ENCODE results near the gene CNKSR2. TPM values are rescaled to one million over a fixed set of nuclear protein-coding genes. Genes with fewer than 3 reads are reported as not detected.
A peak's percentile ranks its signal among the peaks of the same experiment; 100 is the strongest.

Gene CNKSR2
- total and polyA plus RNA-seq, 2 experiments from 2014 or later, result 13.9 to 40.9 TPM

DNA sequence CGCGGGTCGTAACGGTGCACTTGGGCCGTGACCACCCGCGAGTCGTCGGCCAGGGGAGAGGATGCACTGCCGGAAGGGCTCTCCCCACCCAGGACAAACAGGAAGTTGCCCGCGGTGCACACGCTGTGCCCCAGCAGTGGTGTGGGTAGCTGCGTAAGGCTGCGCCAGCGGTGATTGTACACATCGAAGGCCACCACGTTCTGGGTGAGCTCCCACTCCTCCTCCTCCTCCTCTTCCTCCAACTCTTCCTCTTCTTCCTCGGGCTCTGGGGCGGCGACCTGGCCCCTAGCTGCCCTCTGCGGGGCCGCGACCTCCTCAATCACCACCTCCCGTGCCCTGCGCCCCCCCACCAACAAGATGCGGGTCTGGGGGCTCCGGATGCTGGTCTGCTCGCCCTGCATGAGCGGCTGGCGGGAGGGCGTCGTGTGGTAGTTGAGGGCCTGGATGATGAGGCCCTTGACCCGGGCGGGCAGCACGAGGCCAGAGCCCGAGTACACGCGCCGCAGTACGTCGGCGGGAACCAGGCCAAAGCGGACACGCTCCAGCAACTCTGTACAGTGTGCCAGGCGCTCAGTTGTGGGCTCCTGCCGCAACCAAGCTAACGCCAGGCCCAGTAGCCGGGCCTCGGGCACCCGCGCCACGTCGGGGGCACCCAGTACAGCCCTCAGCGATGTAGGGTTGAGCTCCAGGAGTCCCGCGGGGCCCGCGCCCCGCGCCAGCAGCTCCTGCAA lies 282.5 kb downstream of the CNKSR2 start (continued):
- TF ChIP-seq, protein P1, sequence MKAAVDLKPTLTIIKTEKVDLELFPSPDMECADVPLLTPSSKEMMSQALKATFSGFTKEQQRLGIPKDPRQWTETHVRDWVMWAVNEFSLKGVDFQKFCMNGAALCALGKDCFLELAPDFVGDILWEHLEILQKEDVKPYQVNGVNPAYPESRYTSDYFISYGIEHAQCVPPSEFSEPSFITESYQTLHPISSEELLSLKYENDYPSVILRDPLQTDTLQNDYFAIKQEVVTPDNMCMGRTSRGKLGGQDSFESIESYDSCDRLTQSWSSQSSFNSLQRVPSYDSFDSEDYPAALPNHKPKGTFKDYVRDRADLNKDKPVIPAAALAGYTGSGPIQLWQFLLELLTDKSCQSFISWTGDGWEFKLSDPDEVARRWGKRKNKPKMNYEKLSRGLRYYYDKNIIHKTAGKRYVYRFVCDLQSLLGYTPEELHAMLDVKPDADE (IDR thresholded peaks at IDR 0.05), result no peak
- no peak for TF ChIP-seq CREB1 (CRISPR knock-in tag; IDR thresholded peaks at IDR 0.05; ENCODE audit: low read depth)
- TF ChIP-seq, protein P2, sequence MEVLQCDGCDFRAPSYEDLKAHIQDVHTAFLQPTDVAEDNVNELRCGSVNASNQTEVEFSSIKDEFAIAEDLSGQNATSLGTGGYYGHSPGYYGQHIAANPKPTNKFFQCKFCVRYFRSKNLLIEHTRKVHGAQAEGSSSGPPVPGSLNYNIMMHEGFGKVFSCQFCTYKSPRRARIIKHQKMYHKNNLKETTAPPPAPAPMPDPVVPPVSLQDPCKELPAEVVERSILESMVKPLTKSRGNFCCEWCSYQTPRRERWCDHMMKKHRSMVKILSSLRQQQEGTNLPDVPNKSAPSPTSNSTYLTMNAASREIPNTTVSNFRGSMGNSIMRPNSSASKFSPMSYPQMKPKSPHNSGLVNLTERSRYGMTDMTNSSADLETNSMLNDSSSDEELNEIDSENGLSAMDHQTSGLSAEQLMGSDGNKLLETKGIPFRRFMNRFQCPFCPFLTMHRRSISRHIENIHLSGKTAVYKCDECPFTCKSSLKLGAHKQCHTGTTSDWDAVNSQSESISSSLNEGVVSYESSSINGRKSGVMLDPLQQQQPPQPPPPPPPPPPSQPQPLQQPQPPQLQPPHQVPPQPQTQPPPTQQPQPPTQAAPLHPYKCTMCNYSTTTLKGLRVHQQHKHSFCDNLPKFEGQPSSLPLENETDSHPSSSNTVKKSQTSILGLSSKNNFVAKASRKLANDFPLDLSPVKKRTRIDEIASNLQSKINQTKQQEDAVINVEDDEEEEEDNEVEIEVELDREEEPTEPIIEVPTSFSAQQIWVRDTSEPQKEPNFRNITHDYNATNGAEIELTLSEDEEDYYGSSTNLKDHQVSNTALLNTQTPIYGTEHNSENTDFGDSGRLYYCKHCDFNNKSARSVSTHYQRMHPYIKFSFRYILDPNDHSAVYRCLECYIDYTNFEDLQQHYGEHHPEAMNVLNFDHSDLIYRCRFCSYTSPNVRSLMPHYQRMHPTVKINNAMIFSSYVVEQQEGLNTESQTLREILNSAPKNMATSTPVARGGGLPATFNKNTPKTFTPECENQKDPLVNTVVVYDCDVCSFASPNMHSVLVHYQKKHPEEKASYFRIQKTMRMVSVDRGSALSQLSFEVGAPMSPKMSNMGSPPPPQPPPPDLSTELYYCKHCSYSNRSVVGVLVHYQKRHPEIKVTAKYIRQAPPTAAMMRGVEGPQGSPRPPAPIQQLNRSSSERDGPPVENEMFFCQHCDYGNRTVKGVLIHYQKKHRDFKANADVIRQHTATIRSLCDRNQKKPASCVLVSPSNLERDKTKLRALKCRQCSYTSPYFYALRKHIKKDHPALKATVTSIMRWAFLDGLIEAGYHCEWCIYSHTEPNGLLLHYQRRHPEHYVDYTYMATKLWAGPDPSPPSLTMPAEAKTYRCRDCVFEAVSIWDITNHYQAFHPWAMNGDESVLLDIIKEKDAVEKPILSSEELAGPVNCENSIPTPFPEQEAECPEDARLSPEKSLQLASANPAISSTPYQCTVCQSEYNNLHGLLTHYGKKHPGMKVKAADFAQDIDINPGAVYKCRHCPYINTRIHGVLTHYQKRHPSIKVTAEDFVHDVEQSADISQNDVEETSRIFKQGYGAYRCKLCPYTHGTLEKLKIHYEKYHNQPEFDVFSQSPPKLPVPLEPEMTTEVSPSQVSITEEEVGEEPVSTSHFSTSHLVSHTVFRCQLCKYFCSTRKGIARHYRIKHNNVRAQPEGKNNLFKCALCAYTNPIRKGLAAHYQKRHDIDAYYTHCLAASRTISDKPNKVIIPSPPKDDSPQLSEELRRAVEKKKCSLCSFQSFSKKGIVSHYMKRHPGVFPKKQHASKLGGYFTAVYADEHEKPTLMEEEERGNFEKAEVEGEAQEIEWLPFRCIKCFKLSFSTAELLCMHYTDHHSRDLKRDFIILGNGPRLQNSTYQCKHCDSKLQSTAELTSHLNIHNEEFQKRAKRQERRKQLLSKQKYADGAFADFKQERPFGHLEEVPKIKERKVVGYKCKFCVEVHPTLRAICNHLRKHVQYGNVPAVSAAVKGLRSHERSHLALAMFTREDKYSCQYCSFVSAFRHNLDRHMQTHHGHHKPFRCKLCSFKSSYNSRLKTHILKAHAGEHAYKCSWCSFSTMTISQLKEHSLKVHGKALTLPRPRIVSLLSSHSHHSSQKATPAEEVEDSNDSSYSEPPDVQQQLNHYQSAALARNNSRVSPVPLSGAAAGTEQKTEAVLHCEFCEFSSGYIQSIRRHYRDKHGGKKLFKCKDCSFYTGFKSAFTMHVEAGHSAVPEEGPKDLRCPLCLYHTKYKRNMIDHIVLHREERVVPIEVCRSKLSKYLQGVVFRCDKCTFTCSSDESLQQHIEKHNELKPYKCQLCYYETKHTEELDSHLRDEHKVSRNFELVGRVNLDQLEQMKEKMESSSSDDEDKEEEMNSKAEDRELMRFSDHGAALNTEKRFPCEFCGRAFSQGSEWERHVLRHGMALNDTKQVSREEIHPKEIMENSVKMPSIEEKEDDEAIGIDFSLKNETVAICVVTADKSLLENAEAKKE (CRISPR knock-in tag; IDR thresholded peaks at IDR 0.05), result no peak

- H3K4me3 Mint-ChIP-seq, result peak overlapping the region; percentile 69
- DNase-seq (ENCODE audit: low spot score), result peak; percentile 40
- no peak for TF ChIP-seq CTCF (conservative IDR thresholded peaks at IDR 0.05; ENCODE audit: low read depth in 2 of 2)
- TF ChIP-seq STAT1 (IDR thresholded peaks at IDR 0.05; ENCODE audit: unreplicated experiment), result no peak
Measured at GRCh38 chrX:21657318-21658151, 283.3 kb downstream of the CNKSR2 start.

More at GRCh38 chrX:21657318-21658151, 283.3 kb downstream of the CNKSR2 start:
- Histone ChIP-seq H3K27ac (ENCODE audit: low read depth) (no peak overlapping the region), H3K36me3 (ENCODE audit: insufficient read depth) (no peaks in the 10 kb centered on the region; the same call in 1 of the 2 replicates), H3K4me3 (peak overlapping the region; percentile 61), H3F3A (replicated peaks; ENCODE audit: low read depth) (no peaks in the 10 kb centered on the region), H3K79me2 (replicated peaks; ENCODE audit: insufficient read depth) (no peaks in the 10 kb centered on the region), H4K20me1 (replicated peaks; ENCODE audit: insufficient read depth) (no peaks in the 10 kb centered on the region), H3K9me2 (ENCODE audit: insufficient read depth) (no peaks in the 10 kb centered on the region), H3K27me3 (ENCODE audit: insufficient read depth) (peaks cover 8% of the 10 kb centered on the region; the same call in 1 of the 2 replicates), H3K4me2 (peak overlapping the region; percentile 73), H2AFZ (peak overlapping the region; percentile 72; the same call in 1 of the 2 replicates), H3K4me1 (ENCODE audit: insufficient read depth) (no peaks in the 10 kb centered on the region)
- H3K36me3 Mint-ChIP-seq (ENCODE audit: low read depth), result peaks cover 2% of the 10 kb centered on the region; the same call in 1 of the 3 replicates
- H3K27me3 Mint-ChIP-seq (ENCODE audit: insufficient read depth, low read depth, poor library complexity), result peaks cover 3% of the 10 kb centered on the region
- peaks cover 3% of the 10 kb centered on the region; the same call in 1 of the 3 replicates for H3K9me3 Mint-ChIP-seq
- peak; percentile 29 for ATAC-seq
- H3K27ac Mint-ChIP-seq, result no peak overlapping the region
- H3K4me1 Mint-ChIP-seq, result peaks cover 4% of the 10 kb centered on the region; the same call in 2 of the 3 replicates
